ENCODE data around the gene SPATA20.

GRCh38 chr17:50581316-50581715 lies 34.3 kb downstream of the SPATA20 start:
- no peak for TF ChIP-seq CTCF (IDR thresholded peaks at IDR 0.05; ENCODE audit: low read length)
- TF ChIP-seq EZH2 (optimal IDR thresholded peaks at IDR 0.05; ENCODE audit: low read depth, low read length): no peak

Data from MM.1S (cell line).